GM18858 (cell line): ENCODE results near the gene SEC14L5.

Experiments
- ATAC-seq: cut with Tn5 transposase; IDR thresholded peaks from one replicate; pipeline ENCODE4 v1.9.1; 2021; ENCODE audit not compliant: unreplicated experiment

SEC14L5 gene

GRCh38 chr16:5062790-5063765 is 104.9 kb downstream of the SEC14L5 start:
- ATAC-seq, result no peak

- ATAC-seq, result no peak
Observed at GRCh38 chr16:5064915-5065314, 106.8 kb downstream of the SEC14L5 start.

GRCh38 chr16:5065326-5065725 is 107.2 kb downstream of the SEC14L5 start:
- ATAC-seq, result no peak

DNA sequence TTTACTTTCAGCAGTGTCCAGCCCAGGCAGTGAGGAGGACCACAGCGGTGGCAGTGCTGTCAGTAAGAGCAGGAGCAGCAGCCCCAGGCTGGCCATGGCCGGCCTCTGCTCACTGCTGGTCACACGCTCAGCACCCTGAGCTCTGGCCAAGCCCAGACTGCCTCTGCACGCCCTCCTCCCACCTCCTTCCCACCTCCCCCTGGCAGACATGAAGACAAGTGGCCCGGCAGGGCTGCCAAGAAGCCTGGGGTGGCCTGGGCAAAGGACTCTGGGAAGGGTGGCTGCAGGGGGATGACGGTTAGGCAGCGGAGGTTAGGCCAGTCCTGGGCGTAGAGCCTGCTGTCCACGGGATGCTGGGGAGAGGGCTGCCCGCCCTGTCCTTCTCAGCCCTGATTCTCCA is 107.7 kb downstream of the SEC14L5 start, which contains the start of gene C16orf89:
Gene C16orf89, minus strand, starts transcription at position 144 of the 400 bp plus-strand sequence. Its CDS starts 48 bp downstream, at position 96.
- no peak for ATAC-seq

- no peak for ATAC-seq
Observed at GRCh38 chr16:5066511-5066910, 108.4 kb downstream of the SEC14L5 start.
